GM12878 (cell line): ENCODE measurements around the gene C6orf120.

ENCODE experiments used
- CBFB ChIP-seq: IDR thresholded peaks from 2 replicates; pipeline ENCODE4 v1.6.1; 2016; ENCODE audit warnings: antibody characterized with exemption, low read depth
- CHD4 ChIP-seq: fragments of 200-600 bp; sonication (generic); IDR thresholded peaks from 2 replicates; pipeline ENCODE4 v1.6.1; 2016; ENCODE audit warnings: mild to moderate bottlenecking
- EP300 ChIP-seq, 2 experiments: fragments of 150-350 bp in 1 of 2; IDR thresholded peaks; 2 replicates each; pipeline ENCODE4 v1.6.1; 2011 to 2012; ENCODE audit warnings: low read depth in 2 of 2, low read length in 2 of 2, borderline replicate concordance in 1 of 2, improper control_type of control experiment in 1 of 2, inconsistent platforms in 1 of 2; ENCODE audit not compliant: control insufficient read depth in 1 of 2
- GABPA ChIP-seq: IDR thresholded peaks from 2 replicates; pipeline ENCODE4 v1.6.1; 2014; ENCODE audit warnings: antibody characterized with exemption, low read depth, mild to moderate bottlenecking, inconsistent platforms
- HCFC1 ChIP-seq: fragments of 150-350 bp; IDR thresholded peaks from 2 replicates; pipeline ENCODE4 v1.6.1; 2014; ENCODE audit warnings: low read length
- POLR2A ChIP-seq: IDR thresholded peaks from 2 replicates; pipeline ENCODE4 v1.6.1; 2011; ENCODE audit warnings: low read depth, mild to moderate bottlenecking, low read length
- RCOR1 ChIP-seq: conservative IDR thresholded peaks from 2 replicates; pipeline ENCODE4 v1.6.1; 2012; ENCODE audit warnings: low read depth, low read length, improper control_type of control experiment
- SREBF2 ChIP-seq: IDR thresholded peaks from 2 replicates; pipeline ENCODE4 v1.6.1; 2012; ENCODE audit warnings: mild to moderate bottlenecking, low read length
- TCF12 ChIP-seq: IDR thresholded peaks from 2 replicates; pipeline ENCODE4 v1.6.1; 2011; ENCODE audit warnings: low read depth, mild to moderate bottlenecking, low read length
- TF ChIP-seq, protein P1 (sequence below): fragments of 450-650 bp; IDR thresholded peaks from 2 replicates; pipeline ENCODE4 v1.6.1; 2017; ENCODE audit warnings: mild to moderate bottlenecking
- TF ChIP-seq, protein P2 (sequence below), 3 experiments: IDR thresholded peaks in 2 of 3; conservative IDR thresholded peaks in 1 of 3; 2 replicates each; pipeline ENCODE4 v1.5.1; 2011; ENCODE audit warnings: low read depth in 3 of 3, low read length in 3 of 3, mild to moderate bottlenecking in 3 of 3, control low read depth in 2 of 3, moderate library complexity in 2 of 3, inconsistent platforms in 1 of 3, mixed read lengths in 1 of 3; ENCODE audit not compliant: control insufficient read depth in 2 of 3, insufficient read depth in 1 of 3; ENCODE audit errors: extremely low read depth in 1 of 3
- TF ChIP-seq, protein P3 (sequence below): IDR thresholded peaks from 2 replicates; pipeline ENCODE4 v1.6.1; 2012; ENCODE audit warnings: low read depth, low read length, improper control_type of control experiment
- TF ChIP-seq, protein P4 (sequence below): fragments of 450-650 bp; IDR thresholded peaks from 2 replicates; pipeline ENCODE4 v1.6.1; 2016; ENCODE audit warnings: mild to moderate bottlenecking, moderate library complexity, borderline replicate concordance

DNA sequence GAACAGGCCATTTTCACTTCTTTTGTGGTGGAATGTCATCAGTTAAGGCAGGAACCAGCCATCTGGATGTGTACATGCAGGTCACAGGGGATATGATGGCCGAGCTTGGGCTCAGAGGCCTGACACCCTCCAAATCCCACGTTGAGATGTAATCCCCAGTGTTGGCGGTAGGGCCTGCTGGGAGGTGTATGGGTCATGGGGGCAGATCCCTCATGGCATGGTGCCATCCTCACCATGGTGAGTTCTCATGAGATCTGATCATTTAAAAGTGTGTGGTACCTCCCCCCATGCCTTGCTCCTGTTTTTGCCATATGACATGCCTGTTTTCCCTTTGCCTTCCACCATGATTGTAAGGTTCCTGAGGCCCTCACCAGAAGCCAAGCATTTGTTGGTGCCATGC, 26.9 kb upstream of the C6orf120 start:
- TF ChIP-seq, protein P1, sequence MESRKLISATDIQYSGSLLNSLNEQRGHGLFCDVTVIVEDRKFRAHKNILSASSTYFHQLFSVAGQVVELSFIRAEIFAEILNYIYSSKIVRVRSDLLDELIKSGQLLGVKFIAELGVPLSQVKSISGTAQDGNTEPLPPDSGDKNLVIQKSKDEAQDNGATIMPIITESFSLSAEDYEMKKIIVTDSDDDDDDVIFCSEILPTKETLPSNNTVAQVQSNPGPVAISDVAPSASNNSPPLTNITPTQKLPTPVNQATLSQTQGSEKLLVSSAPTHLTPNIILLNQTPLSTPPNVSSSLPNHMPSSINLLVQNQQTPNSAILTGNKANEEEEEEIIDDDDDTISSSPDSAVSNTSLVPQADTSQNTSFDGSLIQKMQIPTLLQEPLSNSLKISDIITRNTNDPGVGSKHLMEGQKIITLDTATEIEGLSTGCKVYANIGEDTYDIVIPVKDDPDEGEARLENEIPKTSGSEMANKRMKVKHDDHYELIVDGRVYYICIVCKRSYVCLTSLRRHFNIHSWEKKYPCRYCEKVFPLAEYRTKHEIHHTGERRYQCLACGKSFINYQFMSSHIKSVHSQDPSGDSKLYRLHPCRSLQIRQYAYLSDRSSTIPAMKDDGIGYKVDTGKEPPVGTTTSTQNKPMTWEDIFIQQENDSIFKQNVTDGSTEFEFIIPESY, result no peak
- TF ChIP-seq EP300 (IDR thresholded peaks at IDR 0.05; ENCODE audit: borderline replicate concordance in 1 of 2, control insufficient read depth in 1 of 2, low read depth in 2 of 2, low read length in 2 of 2), result no peak
- TF ChIP-seq, protein P2, sequence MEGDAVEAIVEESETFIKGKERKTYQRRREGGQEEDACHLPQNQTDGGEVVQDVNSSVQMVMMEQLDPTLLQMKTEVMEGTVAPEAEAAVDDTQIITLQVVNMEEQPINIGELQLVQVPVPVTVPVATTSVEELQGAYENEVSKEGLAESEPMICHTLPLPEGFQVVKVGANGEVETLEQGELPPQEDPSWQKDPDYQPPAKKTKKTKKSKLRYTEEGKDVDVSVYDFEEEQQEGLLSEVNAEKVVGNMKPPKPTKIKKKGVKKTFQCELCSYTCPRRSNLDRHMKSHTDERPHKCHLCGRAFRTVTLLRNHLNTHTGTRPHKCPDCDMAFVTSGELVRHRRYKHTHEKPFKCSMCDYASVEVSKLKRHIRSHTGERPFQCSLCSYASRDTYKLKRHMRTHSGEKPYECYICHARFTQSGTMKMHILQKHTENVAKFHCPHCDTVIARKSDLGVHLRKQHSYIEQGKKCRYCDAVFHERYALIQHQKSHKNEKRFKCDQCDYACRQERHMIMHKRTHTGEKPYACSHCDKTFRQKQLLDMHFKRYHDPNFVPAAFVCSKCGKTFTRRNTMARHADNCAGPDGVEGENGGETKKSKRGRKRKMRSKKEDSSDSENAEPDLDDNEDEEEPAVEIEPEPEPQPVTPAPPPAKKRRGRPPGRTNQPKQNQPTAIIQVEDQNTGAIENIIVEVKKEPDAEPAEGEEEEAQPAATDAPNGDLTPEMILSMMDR (IDR thresholded peaks at IDR 0.05 in 2 of 3, conservative IDR thresholded peaks at IDR 0.05 in 1 of 3; ENCODE audit: control insufficient read depth in 2 of 3, extremely low read depth in 1 of 3, insufficient read depth in 1 of 3, low read depth in 3 of 3, low read length in 3 of 3), result no peak
- TF ChIP-seq RCOR1, result no peak
- TF ChIP-seq POLR2A, result no peak
- TF ChIP-seq TCF12, result no peak
- no peak for TF ChIP-seq HCFC1
- TF ChIP-seq, protein P3, sequence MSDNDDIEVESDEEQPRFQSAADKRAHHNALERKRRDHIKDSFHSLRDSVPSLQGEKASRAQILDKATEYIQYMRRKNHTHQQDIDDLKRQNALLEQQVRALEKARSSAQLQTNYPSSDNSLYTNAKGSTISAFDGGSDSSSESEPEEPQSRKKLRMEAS, result no peak
- TF ChIP-seq, protein P4, sequence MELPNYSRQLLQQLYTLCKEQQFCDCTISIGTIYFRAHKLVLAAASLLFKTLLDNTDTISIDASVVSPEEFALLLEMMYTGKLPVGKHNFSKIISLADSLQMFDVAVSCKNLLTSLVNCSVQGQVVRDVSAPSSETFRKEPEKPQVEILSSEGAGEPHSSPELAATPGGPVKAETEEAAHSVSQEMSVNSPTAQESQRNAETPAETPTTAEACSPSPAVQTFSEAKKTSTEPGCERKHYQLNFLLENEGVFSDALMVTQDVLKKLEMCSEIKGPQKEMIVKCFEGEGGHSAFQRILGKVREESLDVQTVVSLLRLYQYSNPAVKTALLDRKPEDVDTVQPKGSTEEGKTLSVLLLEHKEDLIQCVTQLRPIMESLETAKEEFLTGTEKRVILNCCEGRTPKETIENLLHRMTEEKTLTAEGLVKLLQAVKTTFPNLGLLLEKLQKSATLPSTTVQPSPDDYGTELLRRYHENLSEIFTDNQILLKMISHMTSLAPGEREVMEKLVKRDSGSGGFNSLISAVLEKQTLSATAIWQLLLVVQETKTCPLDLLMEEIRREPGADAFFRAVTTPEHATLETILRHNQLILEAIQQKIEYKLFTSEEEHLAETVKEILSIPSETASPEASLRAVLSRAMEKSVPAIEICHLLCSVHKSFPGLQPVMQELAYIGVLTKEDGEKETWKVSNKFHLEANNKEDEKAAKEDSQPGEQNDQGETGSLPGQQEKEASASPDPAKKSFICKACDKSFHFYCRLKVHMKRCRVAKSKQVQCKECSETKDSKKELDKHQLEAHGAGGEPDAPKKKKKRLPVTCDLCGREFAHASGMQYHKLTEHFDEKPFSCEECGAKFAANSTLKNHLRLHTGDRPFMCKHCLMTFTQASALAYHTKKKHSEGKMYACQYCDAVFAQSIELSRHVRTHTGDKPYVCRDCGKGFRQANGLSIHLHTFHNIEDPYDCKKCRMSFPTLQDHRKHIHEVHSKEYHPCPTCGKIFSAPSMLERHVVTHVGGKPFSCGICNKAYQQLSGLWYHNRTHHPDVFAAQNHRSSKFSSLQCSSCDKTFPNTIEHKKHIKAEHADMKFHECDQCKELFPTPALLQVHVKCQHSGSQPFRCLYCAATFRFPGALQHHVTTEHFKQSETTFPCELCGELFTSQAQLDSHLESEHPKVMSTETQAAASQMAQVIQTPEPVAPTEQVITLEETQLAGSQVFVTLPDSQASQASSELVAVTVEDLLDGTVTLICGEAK, result no peak
- no peak for TF ChIP-seq SREBF2
- no peak for TF ChIP-seq CBFB
- no peak for TF ChIP-seq GABPA
- TF ChIP-seq CHD4, result no peak
